CD4-positive, alpha-beta memory T cell (primary cell): Measurements from ENCODE around the gene FLG. TPM values are rescaled to one million over a fixed set of nuclear protein-coding genes. Genes with fewer than 3 reads are reported as not detected.
"Not testable (repeated sequence)": the region's sequence is repeated elsewhere in the genome, so short reads cannot be mapped to it uniquely, and the experiment has no call there.

Experiments
- CTCF ChIA-PET: fragments of 350-600 bp; sonication (Branson Sonifier 250); formaldehyde crosslinking; loops from one replicate; lab custom pipeline; 2021; ENCODE audit warnings: inconsistent platforms; ENCODE audit not compliant: partially characterized antibody; lab: Charles Lee
- POLR2A ChIA-PET: fragments of 350-600 bp; sonication (Branson Sonifier 250); formaldehyde crosslinking; loops from one replicate; lab custom pipeline; 2021; ENCODE audit not compliant: partially characterized antibody; lab: Charles Lee
- DNase-seq, 5 donors: peaks; one replicate each; pipeline versions ENCODE4 v3.0.0 to v3.0.0-alpha.2; 2020 to 2022; ENCODE audit warnings: mixed read lengths in 1 of 5
- H3K27ac ChIP-seq: one replicate; pipeline ENCODE4 v1.7.0; 2013; ENCODE audit warnings: low read depth, low read length
- H3K27me3 ChIP-seq: 2 replicates; pipeline ENCODE4 v1.7.0; 2013; ENCODE audit warnings: mild to moderate bottlenecking, low read length, moderate library complexity; ENCODE audit not compliant: insufficient read depth
- H3K36me3 ChIP-seq: 2 replicates; pipeline ENCODE4 v1.7.0; 2013; ENCODE audit warnings: mild to moderate bottlenecking, low read length, moderate library complexity; ENCODE audit not compliant: insufficient read depth
- H3K4me1 ChIP-seq: 2 replicates; pipeline ENCODE4 v1.7.0; 2013; ENCODE audit warnings: mild to moderate bottlenecking, low read length, moderate library complexity; ENCODE audit not compliant: insufficient read depth
- H3K4me3 ChIP-seq, 2 donors: one replicate each; pipeline ENCODE4 v1.7.0; 2013; ENCODE audit warnings: low read length in 2 of 2, mild to moderate bottlenecking in 1 of 2
- H3K9me3 ChIP-seq, 2 donors: one replicate each; pipeline ENCODE4 v1.7.0; 2013; ENCODE audit warnings: low read length in 2 of 2, control low read depth in 1 of 2; ENCODE audit not compliant: control insufficient read depth in 1 of 2
- H3K27ac Mint-ChIP-seq, 7 donors: one replicate each; pipeline ENCODE4 v1.8.0; 2020 to 2021; ENCODE audit warnings: mixed read lengths in 7 of 7, mild to moderate bottlenecking in 6 of 7, inconsistent platforms in 3 of 7, moderate library complexity in 3 of 7
- H3K27me3 Mint-ChIP-seq, 2 donors: one replicate each; pipeline ENCODE4 v1.8.0; 2020 to 2021; ENCODE audit warnings: mixed read lengths in 2 of 2
- H3K36me3 Mint-ChIP-seq, 2 donors: one replicate each; pipeline ENCODE4 v1.8.0; 2020 to 2021; ENCODE audit warnings: mixed read lengths in 2 of 2, inconsistent platforms in 1 of 2, mild to moderate bottlenecking in 1 of 2
- H3K4me1 Mint-ChIP-seq, 4 donors: one replicate each; pipeline ENCODE4 v1.8.0; 2020 to 2021; ENCODE audit warnings: mixed read lengths in 4 of 4, mild to moderate bottlenecking in 1 of 4
- H3K4me3 Mint-ChIP-seq, 8 donors: one replicate each; pipeline ENCODE4 v1.8.0; 2020 to 2021; ENCODE audit warnings: mixed read lengths in 8 of 8, mild to moderate bottlenecking in 7 of 8, moderate library complexity in 6 of 8, inconsistent platforms in 3 of 8
- H3K9me3 Mint-ChIP-seq, 8 donors: one replicate each; pipeline ENCODE4 v1.8.0; 2020 to 2021; ENCODE audit warnings: mixed read lengths in 8 of 8, mild to moderate bottlenecking in 5 of 8, inconsistent platforms in 3 of 8, moderate library complexity in 1 of 8
- intact Hi-C: fragments of 100-400 bp; cut with micrococcal nuclease; formaldehyde crosslinking; loops from one replicate; pipeline ENCODE4 v1.15.1; 2023
- polyA plus RNA-seq, 2 donors: library from polyadenylated mRNA; unstranded; fragments of 300-500 nt; fragmentation: Illumina TruSeq; gene quantifications; one replicate each; pipeline ENCODE4 v1.2.3, GENCODE V29; 2021
- total RNA-seq, 2 experiments: library from RNA; stranded (reverse); gene quantifications; one replicate each; pipeline ENCODE4 v1.2.3, GENCODE V29; 2021

FLG gene
- total and polyA plus RNA-seq, 4 experiments from 2014 or later, result not detected

GRCh38 chr1:152303139-152303872 is 21.7 kb downstream of the FLG start:
- H3K27me3 Mint-ChIP-seq, H3K4me1 Mint-ChIP-seq, CTCF ChIA-PET: not testable (repeated sequence)

DNA sequence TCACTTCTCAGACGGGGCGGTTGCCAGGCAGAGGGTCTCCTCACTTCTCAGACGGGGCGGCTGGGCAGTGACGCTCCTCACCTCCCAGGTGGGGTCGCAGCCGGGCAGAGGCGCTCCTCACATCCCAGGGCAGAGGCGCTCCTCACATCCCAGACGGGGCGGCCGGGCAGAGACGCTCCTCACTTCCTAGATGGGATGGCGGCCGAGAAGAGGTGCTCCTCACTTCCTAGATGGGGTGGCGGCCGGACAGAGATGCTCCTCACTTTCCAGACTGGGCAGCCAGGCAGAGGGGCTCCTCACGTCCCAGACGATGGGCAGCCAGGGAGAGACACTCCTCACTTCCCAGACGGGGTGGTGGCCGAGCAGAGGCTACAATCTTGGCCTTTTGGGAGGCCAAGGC is 68.6 kb downstream of the FLG start:
- H3K4me3 ChIP-seq, H3K27me3 ChIP-seq, POLR2A ChIA-PET, H3K4me1 ChIP-seq, H3K4me1 Mint-ChIP-seq, DNase-seq, H3K36me3 Mint-ChIP-seq, H3K27ac ChIP-seq, CTCF ChIA-PET, H3K36me3 ChIP-seq, H3K9me3 ChIP-seq, intact Hi-C loops, H3K27ac Mint-ChIP-seq, H3K4me3 Mint-ChIP-seq: not testable (repeated sequence)
- H3K27me3 Mint-ChIP-seq, result peaks cover 10 to 16% of the 10 kb centered on the region in 2 donors
- peaks cover 0 to 22% (median 12%) of the 10 kb centered on the region in 8 donors for H3K9me3 Mint-ChIP-seq

More at GRCh38 chr1:152303139-152303872, 21.7 kb downstream of the FLG start:
- H3K4me3 ChIP-seq, H3K27ac ChIP-seq, DNase-seq, H3K36me3 ChIP-seq, H3K4me3 Mint-ChIP-seq, H3K9me3 Mint-ChIP-seq, H3K4me1 ChIP-seq, H3K27me3 ChIP-seq, H3K36me3 Mint-ChIP-seq, intact Hi-C loops, H3K9me3 ChIP-seq, H3K27ac Mint-ChIP-seq, POLR2A ChIA-PET: not testable (repeated sequence)

Other genes with a start within 250 kb of the FLG start
- not detected for gene TCHHL1, start 236.2 kb downstream of the FLG start, total RNA-seq
- not detected for gene TCHHL1, start 236.2 kb downstream of the FLG start, polyA plus RNA-seq
- gene TCHH, start 209.8 kb downstream of the FLG start, total RNA-seq, result under 1 TPM in 1 of 2 experiments, not detected in 1; 0.06 TPM
- not detected for gene TCHH, start 209.8 kb downstream of the FLG start, polyA plus RNA-seq
- not detected for gene RPTN, start 166.0 kb downstream of the FLG start, total RNA-seq
- not detected for gene RPTN, start 166.0 kb downstream of the FLG start, polyA plus RNA-seq
- gene HRNR, start 101.0 kb downstream of the FLG start, total RNA-seq, result not detected
- gene HRNR, start 101.0 kb downstream of the FLG start, polyA plus RNA-seq, result not detected
- not detected for gene FLG2, start 34.8 kb upstream of the FLG start, total RNA-seq
- not detected for gene FLG2, start 34.8 kb upstream of the FLG start, polyA plus RNA-seq
- not detected for gene CRNN, start 89.0 kb upstream of the FLG start, total RNA-seq
- gene CRNN, start 89.0 kb upstream of the FLG start, polyA plus RNA-seq, result not detected
- not detected for gene LCE5A, start 185.6 kb upstream of the FLG start, total RNA-seq
- not detected for gene LCE5A, start 185.6 kb upstream of the FLG start, polyA plus RNA-seq
- not detected for gene CRCT1, start 189.2 kb upstream of the FLG start, total RNA-seq
- not detected for gene CRCT1, start 189.2 kb upstream of the FLG start, polyA plus RNA-seq
- not detected for gene LCE3E, start 241.5 kb upstream of the FLG start, total RNA-seq
- not detected for gene LCE3E, start 241.5 kb upstream of the FLG start, polyA plus RNA-seq